Gastrocnemius medialis (tissue), 4 donors: Measurements from ENCODE around the gene C19orf25. TPM values are rescaled to one million over a fixed set of nuclear protein-coding genes. Genes with fewer than 3 reads are reported as not detected.

Experiments
- ATAC-seq, 2 donors: fragments of 150-250 bp; one replicate each; pipeline ENCODE4 v1.9.1; 2016
- DNase-seq, 2 donors: peaks; one replicate each; pipeline ENCODE4 v3.0.0-alpha.2; 2019
- H3K27ac ChIP-seq, 4 donors: fragments of 200-600 bp; sonication (generic); 1 replicate in 1 of 4; 2 replicates in 3 of 4; pipeline ENCODE4 v1.5.1; 2016 to 2018; ENCODE audit warnings: mild to moderate bottlenecking in 2 of 4, moderate library complexity in 1 of 4
- H3K27me3 ChIP-seq, 3 donors: fragments of 200-600 bp; sonication (generic) in 2 of 3; 1 replicate in 1 of 3; 2 replicates in 2 of 3; pipeline versions ENCODE4 v1.5.1 to v1.6.0; 2016 to 2019; ENCODE audit warnings: mild to moderate bottlenecking in 1 of 3, moderate library complexity in 1 of 3
- H3K36me3 ChIP-seq, 2 donors: fragments of 200-600 bp; sonication (generic) in 1 of 2; one replicate each; pipeline ENCODE4 v1.5.1; 2017 to 2018
- H3K4me1 ChIP-seq, 2 donors: fragments of 200-600 bp; sonication (generic) in 1 of 2; one replicate each; pipeline ENCODE4 v1.5.1; 2016 to 2017; ENCODE audit warnings: mild to moderate bottlenecking in 2 of 2
- H3K4me3 ChIP-seq, 4 donors: fragments of 200-600 bp; sonication (generic) in 3 of 4; 1 replicate in 1 of 4; 2 replicates in 3 of 4; pipeline ENCODE4 v1.5.1; 2016 to 2019; ENCODE audit warnings: mild to moderate bottlenecking in 2 of 4
- H3K9me3 ChIP-seq, 3 donors: fragments of 200-600 bp; sonication (generic) in 2 of 3; 1 replicate in 1 of 3; 2 replicates in 2 of 3; pipeline ENCODE4 v1.5.1; 2016 to 2019
- POLR2A ChIP-seq, 2 donors: fragments of 450-650 bp; IDR thresholded peaks; one replicate each; pipeline ENCODE4 v1.6.1; 2017; ENCODE audit warnings: antibody characterized with exemption in 2 of 2, mild to moderate bottlenecking in 2 of 2, moderate library complexity in 2 of 2
- in situ Hi-C, 4 donors: fragments of 200-750 bp; cut with MboI; loops; one replicate each; pipeline versions ENCODE4 v1.15.0 to v1.8.0; 2017; ENCODE audit warnings: low sequenced_read_pairs in 4 of 4
- intact Hi-C: fragments of 100-400 bp; cut with DNase I; formaldehyde crosslinking; loops from one replicate; pipeline ENCODE4 v1.15.1; 2023; ENCODE audit warnings: low total_unique reads
- total RNA-seq, 4 donors: library from RNA; depleted of rRNA; stranded (reverse); fragments of >200 nt; gene quantifications; one replicate each; pipeline versions ENCODE4 v1.1.0 to v1.2.3, GENCODE V29; 2016
- TF ChIP-seq, protein P1 (sequence below), 5 experiments: fragments of 450-650 bp in 3 of 5; fragments of 200-600 bp in 2 of 5; sonication (generic) in 2 of 5; IDR thresholded peaks in 4 of 5; conservative IDR thresholded peaks in 1 of 5; 1 replicate in 4 of 5; 2 replicates in 1 of 5; pipeline ENCODE4 v1.5.1; 2016 to 2019; ENCODE audit warnings: antibody characterized with exemption in 5 of 5, mild to moderate bottlenecking in 3 of 5, moderate library complexity in 3 of 5

C19orf25 gene
- total RNA-seq, 4 donors from 2014 or later: 18.7 to 25.7 (median 19.9) TPM

GRCh38 chr19:1510807-1511206 is 31.8 kb upstream of the C19orf25 start:
- Histone ChIP-seq H3K9me3 (no peaks in the 10 kb centered on the region), H3K36me3 (no peaks in the 10 kb centered on the region), H3K4me3 (no peak overlapping the region), H3K27me3 (no peaks in the 10 kb centered on the region), H3K4me1 (peaks cover 7 to 36% of the 10 kb centered on the region in 2 donors), H3K27ac (peak overlapping the region in 2 of 4 donors; percentile 39 to 90)
- ATAC-seq (no peak), DNase-seq (no peak)
- intact Hi-C loops (loop anchor here (5.0 kb wide), 2 partner anchors 141 to 234 kb away; partner anchors contain the start of genes FAM174C and TCF3), in situ Hi-C loops (no loop called here)
- no peak for TF ChIP-seq POLR2A (IDR thresholded peaks at IDR 0.05)
- TF ChIP-seq, protein P1, sequence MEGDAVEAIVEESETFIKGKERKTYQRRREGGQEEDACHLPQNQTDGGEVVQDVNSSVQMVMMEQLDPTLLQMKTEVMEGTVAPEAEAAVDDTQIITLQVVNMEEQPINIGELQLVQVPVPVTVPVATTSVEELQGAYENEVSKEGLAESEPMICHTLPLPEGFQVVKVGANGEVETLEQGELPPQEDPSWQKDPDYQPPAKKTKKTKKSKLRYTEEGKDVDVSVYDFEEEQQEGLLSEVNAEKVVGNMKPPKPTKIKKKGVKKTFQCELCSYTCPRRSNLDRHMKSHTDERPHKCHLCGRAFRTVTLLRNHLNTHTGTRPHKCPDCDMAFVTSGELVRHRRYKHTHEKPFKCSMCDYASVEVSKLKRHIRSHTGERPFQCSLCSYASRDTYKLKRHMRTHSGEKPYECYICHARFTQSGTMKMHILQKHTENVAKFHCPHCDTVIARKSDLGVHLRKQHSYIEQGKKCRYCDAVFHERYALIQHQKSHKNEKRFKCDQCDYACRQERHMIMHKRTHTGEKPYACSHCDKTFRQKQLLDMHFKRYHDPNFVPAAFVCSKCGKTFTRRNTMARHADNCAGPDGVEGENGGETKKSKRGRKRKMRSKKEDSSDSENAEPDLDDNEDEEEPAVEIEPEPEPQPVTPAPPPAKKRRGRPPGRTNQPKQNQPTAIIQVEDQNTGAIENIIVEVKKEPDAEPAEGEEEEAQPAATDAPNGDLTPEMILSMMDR (IDR thresholded peaks at IDR 0.05 in 4 of 5, conservative IDR thresholded peaks at IDR 0.05 in 1 of 5): no peak

GRCh38 chr19:1510442-1510806 is 31.4 kb upstream of the C19orf25 start:
- in situ Hi-C loops (no loop called here), intact Hi-C loops (loop anchor here (5.0 kb wide), 2 partner anchors 142 to 233 kb away; partner anchors contain the start of genes FAM174C and TCF3)
- no peak for ATAC-seq
- H3K4me3 ChIP-seq: no peak overlapping the region
- no peaks in the 10 kb centered on the region for H3K27me3 ChIP-seq
- H3K4me1 ChIP-seq: peaks cover 7 to 36% of the 10 kb centered on the region in 2 donors
- no peaks in the 10 kb centered on the region for H3K9me3 ChIP-seq
- TF ChIP-seq POLR2A (IDR thresholded peaks at IDR 0.05): no peak
- TF ChIP-seq, protein P1 (IDR thresholded peaks at IDR 0.05 in 4 of 5, conservative IDR thresholded peaks at IDR 0.05 in 1 of 5): no peak
- DNase-seq: no peak
- peak overlapping the region in 2 of 4 donors; percentile 39 to 90 for H3K27ac ChIP-seq
- no peaks in the 10 kb centered on the region for H3K36me3 ChIP-seq

DNA sequence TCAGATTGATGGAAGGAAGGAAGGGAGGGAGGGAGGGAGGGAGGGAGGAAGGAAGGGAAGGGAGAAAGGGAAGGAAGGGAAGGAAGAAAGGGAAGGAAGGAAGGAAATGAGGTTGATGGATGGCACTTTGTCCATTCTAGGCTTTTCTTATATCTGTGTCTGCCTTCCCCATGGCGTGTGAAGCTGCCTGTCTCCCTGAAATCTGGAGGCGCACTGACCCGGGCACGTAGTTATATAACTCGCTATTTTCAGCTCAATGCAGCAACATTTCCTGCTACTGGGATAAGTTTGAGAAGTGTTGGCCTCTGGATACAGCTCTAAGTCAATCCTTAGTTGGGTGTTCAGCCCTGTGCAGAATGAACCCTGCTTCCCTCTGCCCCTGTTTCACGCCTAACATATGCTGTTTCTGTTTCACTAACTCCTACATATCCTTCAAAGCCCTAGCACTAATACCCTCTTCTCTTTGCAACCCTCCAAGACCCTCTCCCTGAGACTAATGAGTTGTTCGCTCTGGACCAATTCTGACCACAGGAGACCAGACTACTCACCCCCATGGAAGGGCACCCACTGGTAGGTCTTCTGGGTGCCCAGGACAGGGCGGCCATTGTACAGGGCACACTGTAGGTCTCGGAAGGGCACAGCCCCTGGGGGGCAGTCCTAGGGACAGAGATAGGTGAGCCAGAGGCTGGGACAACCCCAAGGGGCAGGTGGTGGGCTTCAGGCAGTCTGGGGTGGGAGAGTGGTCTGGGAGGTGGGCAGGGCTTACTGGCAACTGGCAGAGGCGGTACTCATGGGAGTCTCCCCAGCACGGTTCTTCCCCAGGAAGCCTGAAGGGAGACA is 30.8 kb upstream of the C19orf25 start:
- Histone ChIP-seq H3K4me1 (peaks cover 7 to 35% of the 10 kb centered on the region in 2 donors), H3K36me3 (no peaks in the 10 kb centered on the region), H3K9me3 (no peaks in the 10 kb centered on the region), H3K27ac (peak overlapping the region in 2 of 4 donors; percentile 39 to 90), H3K27me3 (no peaks in the 10 kb centered on the region), H3K4me3 (no peak overlapping the region)
- TF ChIP-seq POLR2A (IDR thresholded peaks at IDR 0.05): no peak
- TF ChIP-seq, protein P1 (IDR thresholded peaks at IDR 0.05 in 4 of 5, conservative IDR thresholded peaks at IDR 0.05 in 1 of 5): no peak
- intact Hi-C loops: loop anchor here (2.0 to 5.0 kb wide), 3 partner anchors 19 to 233 kb away; partner anchors contain the start of genes FAM174C, PCSK4, REEP6 and TCF3
- no peak for DNase-seq
- in situ Hi-C loops: no loop called here
- ATAC-seq: no peak

GRCh38 chr19:1508507-1508856 is 29.5 kb upstream of the C19orf25 start:
- Histone ChIP-seq H3K36me3 (no peaks in the 10 kb centered on the region), H3K27ac (peak overlapping the region; percentile 82 to 99 (median 92)), H3K4me3 (peak overlapping the region; percentile 42 to 68 (median 59)), H3K27me3 (no peaks in the 10 kb centered on the region), H3K4me1 (peaks cover 4 to 24% of the 10 kb centered on the region in 2 donors), H3K9me3 (no peaks in the 10 kb centered on the region)
- ATAC-seq: no peak
- intact Hi-C loops: loop anchor here (2.0 kb wide), 1 partner anchor 18 kb away; the partner anchor contains the start of genes PCSK4 and REEP6
- TF ChIP-seq POLR2A (IDR thresholded peaks at IDR 0.05): no peak
- TF ChIP-seq, protein P1 (IDR thresholded peaks at IDR 0.05 in 4 of 5, conservative IDR thresholded peaks at IDR 0.05 in 1 of 5): no peak
- in situ Hi-C loops: no loop called here
- DNase-seq: no peak
